RWPE1 (cell line): ENCODE measurements around the gene GPC6.

Experiments
- CTCF ChIA-PET: fragments of 350-600 bp; sonication (Branson Sonifier 250); formaldehyde crosslinking; extraction: SDS; loops from one replicate; lab custom pipeline; 2021; lab: Yijun Ruan, JAX
- POLR2A ChIA-PET: fragments of 400-600 bp; formaldehyde crosslinking; extraction: SDS; loops from one replicate; lab custom pipeline; 2020; ENCODE audit warnings: antibody characterized with exemption; ENCODE audit not compliant: low non-redundant PET; lab: Yijun Ruan, JAX
- DNase-seq: peaks from one replicate; pipeline ENCODE4 v3.0.0; 2012; ENCODE audit warnings: low spot score
- H3K27ac ChIP-seq: fragments of 450-650 bp; 2 replicates; pipeline ENCODE4 v1.5.1; 2017
- TF ChIP-seq, protein P1 (sequence below): fragments of 450-650 bp; conservative IDR thresholded peaks from 2 replicates; pipeline ENCODE4 v1.5.1; 2017; ENCODE audit warnings: low read depth, mild to moderate bottlenecking

GPC6 gene

DNA sequence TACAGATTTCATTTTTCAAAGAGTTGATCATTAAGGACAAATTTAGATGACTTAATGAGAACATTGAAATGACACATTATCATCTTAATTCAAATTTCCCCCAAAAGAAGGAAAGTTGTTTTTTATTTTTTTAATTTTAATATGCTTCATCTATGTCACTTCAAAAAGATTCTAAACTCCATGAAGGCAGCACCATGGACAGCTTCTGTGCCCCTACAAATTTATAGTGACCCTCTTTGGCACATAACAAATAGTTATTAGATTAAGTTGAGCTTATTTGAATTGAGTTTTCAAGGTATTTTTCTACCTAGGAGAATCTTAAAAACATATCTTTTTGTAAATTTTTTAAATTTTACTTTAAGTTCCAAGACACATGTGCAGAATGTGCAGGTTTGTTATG is 1054.2 kb downstream of the GPC6 start:
- POLR2A ChIA-PET: no interaction called here
- CTCF ChIA-PET: no interaction called here
- DNase-seq: no peak

DNA sequence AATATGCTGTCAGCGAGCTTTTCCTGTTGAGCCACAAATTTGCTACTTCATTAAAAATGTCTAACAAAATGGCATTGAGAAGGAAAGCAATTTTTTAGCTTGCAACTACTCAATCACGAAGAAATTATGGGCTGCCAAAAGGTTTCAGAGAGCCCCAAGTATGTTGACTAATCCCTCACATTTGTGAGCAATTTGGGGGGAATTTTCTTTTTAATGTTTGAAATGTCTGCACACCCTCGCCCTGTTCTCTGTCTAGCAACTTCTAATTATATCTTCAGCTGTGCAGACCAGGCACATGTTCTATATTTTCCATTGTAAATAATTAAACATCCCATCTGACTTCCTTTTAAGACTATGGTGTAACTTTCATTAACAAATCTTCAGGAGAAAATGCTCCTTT is 1060.0 kb downstream of the GPC6 start:
- DNase-seq: no peak
- ChIA-PET POLR2A (no interaction called here), CTCF (interaction anchor here (0.6 kb wide), 1 partner anchor 176 kb away, joined by 5 read pairs; no protein-coding TSS in a partner anchor)
- TF ChIP-seq, protein P1, sequence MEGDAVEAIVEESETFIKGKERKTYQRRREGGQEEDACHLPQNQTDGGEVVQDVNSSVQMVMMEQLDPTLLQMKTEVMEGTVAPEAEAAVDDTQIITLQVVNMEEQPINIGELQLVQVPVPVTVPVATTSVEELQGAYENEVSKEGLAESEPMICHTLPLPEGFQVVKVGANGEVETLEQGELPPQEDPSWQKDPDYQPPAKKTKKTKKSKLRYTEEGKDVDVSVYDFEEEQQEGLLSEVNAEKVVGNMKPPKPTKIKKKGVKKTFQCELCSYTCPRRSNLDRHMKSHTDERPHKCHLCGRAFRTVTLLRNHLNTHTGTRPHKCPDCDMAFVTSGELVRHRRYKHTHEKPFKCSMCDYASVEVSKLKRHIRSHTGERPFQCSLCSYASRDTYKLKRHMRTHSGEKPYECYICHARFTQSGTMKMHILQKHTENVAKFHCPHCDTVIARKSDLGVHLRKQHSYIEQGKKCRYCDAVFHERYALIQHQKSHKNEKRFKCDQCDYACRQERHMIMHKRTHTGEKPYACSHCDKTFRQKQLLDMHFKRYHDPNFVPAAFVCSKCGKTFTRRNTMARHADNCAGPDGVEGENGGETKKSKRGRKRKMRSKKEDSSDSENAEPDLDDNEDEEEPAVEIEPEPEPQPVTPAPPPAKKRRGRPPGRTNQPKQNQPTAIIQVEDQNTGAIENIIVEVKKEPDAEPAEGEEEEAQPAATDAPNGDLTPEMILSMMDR: no peak
- no peak overlapping the region for H3K27ac ChIP-seq

More for the DNA sequence above, 1054.2 kb downstream of the GPC6 start:
- no peak overlapping the region for H3K27ac ChIP-seq
- TF ChIP-seq, protein P1: no peak

DNA sequence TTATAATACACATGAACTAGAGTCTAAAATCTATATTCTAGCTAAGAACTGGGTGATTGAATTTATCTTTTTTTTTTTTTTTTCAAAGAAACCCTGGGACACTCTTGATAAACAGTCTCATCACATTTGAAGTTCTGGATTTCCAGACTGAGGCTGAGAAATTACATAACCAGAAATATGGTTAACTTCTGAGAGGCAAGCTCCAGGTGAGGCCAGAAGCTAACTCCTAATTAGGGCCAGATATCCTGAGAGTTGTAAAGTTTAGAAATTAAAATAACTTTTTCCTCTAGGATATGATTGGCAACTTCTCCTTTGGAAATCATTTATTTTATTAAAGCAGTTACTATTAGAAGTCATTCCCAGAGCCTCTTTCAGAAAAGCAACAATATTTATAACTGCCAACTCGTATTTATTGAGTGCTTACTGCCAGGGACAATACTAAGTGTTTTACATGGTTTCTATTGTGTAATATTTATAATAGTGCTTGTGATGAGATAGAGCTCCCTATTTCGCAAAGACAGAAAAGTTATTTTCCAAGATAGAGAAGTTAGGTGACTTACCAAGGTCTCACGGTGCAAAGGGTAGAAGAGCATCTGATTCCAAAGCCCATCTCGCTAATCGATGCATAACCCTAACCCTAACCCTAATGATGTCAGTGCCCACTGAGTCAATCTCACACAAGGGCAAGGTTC is 1065.2 kb downstream of the GPC6 start:
- no peak overlapping the region for H3K27ac ChIP-seq
- TF ChIP-seq, protein P1: no peak
- POLR2A ChIA-PET: no interaction called here
- DNase-seq: no peak
- CTCF ChIA-PET: no interaction called here

DNA sequence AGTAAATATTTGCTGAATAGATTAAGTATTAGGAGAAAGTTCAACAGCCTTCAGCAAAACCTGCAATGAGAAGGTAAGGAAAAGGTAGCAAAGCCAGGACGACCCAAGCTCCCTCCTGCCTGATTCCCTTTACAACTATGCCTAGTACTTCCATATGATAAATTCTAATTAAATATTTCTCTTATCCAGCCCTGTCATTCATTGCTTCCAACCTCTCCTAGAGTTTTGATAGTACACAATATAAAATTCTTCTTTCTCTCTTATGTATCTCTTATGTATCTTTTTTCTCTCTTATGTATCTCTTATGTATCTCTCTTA is 1065.7 kb downstream of the GPC6 start:
- POLR2A ChIA-PET: no interaction called here
- CTCF ChIA-PET: no interaction called here

DNA sequence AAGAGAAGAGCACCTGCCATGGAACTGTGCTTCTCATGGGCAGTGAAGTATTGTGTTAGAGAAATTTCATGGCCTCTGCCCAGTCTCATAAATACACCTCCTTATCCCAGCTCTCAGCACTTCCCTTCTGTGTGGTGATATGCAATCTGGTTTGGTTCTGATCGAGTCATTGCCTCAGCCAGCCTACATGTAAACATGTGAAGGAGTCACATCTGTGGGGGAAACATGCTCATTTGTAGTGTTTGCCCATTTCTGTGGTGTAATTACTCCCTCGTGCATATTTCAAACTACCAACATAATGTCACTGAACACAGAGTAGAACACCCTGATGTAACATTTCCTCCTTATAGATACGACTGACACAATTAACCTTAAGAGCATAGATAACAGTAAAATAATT is 1069.9 kb downstream of the GPC6 start:
- TF ChIP-seq, protein P1: no peak
- ChIA-PET CTCF (no interaction called here), POLR2A (no interaction called here)
- no peak overlapping the region for H3K27ac ChIP-seq
- DNase-seq: no peak

More for the DNA sequence above, 1065.7 kb downstream of the GPC6 start:
- H3K27ac ChIP-seq: no peak overlapping the region
- TF ChIP-seq, protein P1: no peak
- DNase-seq: no peak

DNA sequence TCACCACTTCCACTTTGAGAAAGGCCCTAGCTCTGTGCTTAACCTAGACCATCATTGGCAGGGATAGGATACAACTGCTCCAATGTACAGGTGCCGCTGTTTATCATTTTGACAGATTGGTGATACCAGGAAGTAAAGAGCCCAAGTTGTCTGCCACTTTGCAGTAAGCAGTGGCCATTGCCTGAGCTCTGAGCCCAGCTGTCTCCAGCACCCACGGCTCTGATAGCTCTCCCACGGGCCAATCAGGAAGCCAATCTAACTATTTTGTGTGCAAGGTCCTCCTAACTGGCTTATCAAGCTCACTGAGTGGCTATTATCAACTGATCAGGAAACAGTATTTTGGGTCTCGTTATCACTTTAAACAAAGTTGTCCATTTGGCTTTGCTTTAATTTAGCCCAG is 1071.7 kb downstream of the GPC6 start:
- CTCF ChIA-PET: no interaction called here
- no peak overlapping the region for H3K27ac ChIP-seq
- POLR2A ChIA-PET: no interaction called here
- TF ChIP-seq, protein P1: no peak
- no peak for DNase-seq
